Jurkat, Clone E6-1 (cell line): ENCODE results near the gene CPLANE1.
"Not testable (repeated sequence)": the region's sequence is repeated elsewhere in the genome, so short reads cannot be mapped to it uniquely, and the experiment has no call there.

Source experiments
- DNase-seq: peaks from one replicate; pipeline ENCODE4 v3.0.0-alpha.2; 2011; ENCODE audit warnings: low read depth, low spot score
- H3K4me3 ChIP-seq: 2 replicates; pipeline ENCODE4 v1.5.1; 2011; ENCODE audit warnings: mild to moderate bottlenecking, low read length, control low read depth, moderate library complexity

Gene CPLANE1

DNA sequence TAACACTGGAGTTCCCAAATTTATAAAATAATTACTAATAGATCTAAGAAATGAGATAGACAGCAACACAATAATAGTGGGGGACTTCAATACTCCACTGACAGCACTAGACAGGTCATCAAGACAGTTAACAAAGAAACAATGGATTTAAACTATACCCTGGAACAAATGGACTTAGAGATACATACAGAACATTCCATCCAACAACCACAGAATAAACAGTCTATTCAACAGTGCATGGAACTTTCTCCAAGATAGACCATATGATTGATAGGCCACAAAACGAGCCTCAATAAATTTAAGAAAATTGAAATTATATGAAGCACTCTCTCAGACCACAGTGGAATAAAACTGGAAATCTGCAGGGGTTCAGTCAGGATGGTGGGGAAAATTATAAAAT lies 163.2 kb downstream of the CPLANE1 start:
- not testable (repeated sequence) for DNase-seq, H3K4me3 ChIP-seq

DNA sequence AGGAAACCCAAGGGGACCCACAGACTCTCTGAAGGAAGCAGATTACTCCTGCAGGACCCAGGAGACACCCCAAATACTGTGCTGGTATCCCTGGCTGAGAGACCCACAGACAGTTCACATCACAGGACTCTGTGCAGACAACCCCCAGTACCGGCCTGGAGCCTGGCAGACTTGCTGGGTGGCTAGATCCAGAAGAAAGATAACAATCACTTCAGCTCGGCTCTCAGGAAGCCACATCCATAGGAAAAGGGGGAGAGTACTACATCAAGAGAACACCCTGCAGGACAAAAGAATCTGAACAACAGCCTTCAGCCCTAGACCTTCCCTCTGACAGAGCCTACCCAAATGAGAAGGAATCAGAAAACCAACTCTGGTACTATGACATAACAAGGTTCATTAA lies 166.2 kb downstream of the CPLANE1 start:
- not testable (repeated sequence) for DNase-seq, H3K4me3 ChIP-seq

DNA sequence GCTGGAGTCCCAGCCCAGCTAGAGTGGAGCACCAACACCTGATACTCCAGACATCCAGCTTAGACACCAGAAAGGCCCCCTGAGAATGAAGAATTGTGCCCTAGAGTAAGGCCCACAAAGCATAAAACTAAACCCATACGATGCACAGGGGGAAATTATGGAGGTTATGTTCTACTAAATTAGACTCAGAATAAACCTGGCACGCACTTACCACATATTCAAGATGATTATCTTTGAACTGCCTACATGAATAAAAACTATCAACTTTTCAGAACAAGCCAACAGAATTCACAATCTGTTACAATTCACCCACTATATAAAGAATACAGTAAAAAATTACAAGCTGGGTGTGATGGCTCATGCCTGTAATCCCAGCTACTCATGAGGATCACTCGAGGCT lies 168.5 kb downstream of the CPLANE1 start:
- no peak for DNase-seq
- no peak overlapping the region for H3K4me3 ChIP-seq

DNA sequence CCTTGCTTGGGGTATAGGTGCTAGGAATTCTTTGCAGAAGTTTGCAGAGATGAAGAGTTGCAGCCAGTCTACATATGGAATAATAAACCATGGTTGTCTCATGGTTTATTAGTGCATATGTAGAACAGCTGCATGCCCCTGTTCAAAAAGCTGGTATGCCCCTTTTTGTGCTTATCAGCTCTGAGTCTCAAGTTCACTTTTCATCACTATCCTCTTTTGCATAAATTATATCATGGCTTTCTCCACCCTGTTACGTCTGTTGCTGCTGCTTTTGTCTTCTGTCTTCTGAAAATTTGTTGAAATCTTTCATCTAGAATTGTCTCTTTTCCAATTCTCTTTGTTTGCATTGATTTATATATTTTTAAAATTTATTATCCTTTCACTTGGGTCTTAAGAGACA lies 172.0 kb downstream of the CPLANE1 start:
- DNase-seq, result no peak
- no peak overlapping the region for H3K4me3 ChIP-seq

DNA sequence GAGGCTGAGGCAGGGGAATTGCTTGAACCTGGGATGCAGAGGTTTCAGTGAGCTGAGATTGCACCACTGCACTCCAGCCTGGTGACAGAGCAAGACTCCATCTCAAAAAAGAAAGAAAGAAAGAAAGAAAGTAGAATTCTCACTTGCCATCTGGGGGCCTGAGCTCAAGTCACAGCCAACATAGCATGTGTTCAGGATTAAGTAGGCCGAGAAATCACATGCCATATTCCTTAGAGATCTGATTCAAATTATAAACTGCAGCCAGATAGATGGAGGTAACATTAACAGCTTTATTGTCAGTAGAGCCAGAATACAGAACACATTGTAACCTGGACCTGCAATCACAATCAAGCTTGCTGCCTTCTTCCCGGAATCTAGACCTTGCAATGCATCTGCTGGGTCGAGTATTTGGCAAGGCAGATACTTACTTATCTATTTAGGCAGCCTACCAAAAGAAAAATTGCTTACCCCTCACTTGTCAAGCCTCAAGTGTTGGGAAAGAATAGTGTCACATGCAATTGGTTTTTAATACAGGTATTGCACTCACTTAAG lies 173.7 kb downstream of the CPLANE1 start:
- no peak for DNase-seq
- H3K4me3 ChIP-seq, result no peak overlapping the region

DNA sequence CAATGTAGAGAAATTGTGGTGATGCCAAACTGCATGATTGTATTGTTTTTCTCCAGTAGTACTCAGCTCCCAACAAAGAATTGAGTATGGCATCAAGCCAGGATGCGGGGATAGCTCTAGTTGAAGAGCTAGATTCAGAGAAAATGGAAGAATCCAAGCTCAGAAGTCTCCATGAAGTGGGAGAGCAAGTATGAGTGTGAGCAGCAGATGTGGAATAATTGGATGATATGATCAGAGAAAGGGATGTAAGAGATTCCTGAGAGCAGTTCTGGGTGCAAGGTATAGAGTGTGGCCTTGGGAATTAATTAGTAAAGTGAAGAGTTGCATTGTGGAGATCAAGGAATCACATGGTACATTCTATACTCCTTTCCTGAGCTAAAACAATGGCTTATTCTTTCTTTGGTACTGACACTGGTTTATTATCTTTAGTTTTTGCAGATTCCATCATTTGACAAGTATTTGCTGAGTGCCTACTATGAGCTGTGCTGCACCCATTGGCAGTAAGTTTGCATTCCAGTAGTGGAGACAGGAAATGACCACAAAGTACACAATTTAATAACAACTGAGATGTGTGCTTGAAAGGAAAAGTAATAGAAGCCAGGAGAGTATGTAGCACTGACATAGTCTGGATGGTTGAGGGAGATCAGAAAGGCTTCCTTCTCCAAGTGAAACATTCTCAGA lies 177.1 kb downstream of the CPLANE1 start:
- H3K4me3 ChIP-seq, result no peak overlapping the region
- no peak for DNase-seq

DNA sequence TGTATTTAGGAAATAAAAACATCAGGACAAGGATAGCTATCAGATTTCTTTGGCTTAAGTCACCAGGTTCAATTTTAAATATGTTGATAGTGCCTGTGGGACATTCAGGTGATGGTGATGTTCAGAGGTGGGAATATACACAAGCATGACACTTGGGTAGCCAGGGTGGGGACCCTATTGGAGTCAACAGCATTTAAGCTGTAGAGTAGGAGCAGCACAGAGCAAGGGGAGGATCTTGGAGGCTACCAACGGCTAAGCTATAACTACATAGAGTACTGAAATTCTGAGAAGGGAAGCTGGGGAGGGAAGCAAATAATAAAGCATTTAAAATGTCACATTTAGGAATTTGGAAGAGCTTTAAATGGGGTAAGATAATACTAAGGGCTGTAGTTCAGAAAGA lies 177.7 kb downstream of the CPLANE1 start:
- no peak overlapping the region for H3K4me3 ChIP-seq
- no peak for DNase-seq

DNA sequence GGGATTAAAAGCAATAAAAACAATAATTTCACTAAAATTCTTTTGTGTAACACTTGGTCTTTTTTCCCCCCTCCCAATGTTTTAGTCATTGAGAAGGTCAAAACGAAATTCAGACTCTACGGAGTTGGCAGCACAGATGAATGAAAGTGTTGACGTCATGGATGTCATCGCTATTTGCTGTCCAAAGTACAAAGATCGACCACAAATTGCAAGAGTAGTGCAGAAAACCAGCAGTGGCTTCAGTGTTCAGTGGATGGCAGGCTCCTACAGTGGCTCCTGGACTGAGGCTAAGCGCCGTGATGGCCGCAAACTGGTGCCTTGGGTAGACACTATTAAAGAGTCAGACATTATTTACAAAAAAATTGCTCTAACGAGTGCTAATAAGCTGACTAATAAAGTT lies 184.7 kb downstream of the CPLANE1 start:
- no peak overlapping the region for H3K4me3 ChIP-seq

DNA sequence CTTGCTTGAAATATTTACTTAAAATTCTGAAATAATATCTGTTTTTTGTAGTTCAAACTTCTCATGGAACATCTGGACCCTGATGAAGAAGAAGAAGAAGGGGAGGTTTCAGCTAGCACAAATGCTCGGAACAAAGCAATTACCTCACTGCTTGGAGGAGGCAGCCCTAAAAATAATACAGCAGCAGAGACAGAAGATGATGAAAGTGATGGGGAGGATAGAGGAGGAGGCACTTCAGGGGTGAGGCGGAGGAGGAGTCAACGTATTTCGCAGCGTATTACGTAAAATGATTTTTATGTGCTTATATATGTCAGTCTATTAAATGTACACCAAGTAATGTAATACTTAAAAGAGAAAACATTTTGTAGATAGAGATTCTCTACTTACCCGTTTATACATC lies 185.4 kb downstream of the CPLANE1 start:
- H3K4me3 ChIP-seq, result no peak overlapping the region
- no peak for DNase-seq

More for the DNA sequence above, 184.7 kb downstream of the CPLANE1 start:
- DNase-seq, result no peak

DNA sequence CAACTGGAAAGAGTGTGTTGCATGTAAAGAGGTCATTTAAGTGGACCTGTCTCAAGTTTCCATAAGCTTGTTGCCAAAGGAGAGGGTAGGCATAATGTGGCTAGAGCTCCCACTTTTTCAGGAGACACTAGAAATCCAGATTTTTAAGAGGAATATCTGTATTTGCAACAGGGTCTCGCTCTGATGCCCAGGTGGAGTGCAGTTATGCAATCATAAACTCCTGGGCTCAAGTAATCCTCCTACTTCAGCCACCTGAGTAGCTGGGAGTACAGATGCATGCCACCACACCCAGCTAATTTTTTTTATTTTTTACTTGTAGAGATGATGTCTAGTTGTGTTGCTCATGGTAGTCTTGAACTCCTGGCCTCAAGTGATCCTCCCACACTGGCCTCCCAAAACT lies 189.1 kb downstream of the CPLANE1 start:
- no peak for DNase-seq
- H3K4me3 ChIP-seq, result no peak overlapping the region

DNA sequence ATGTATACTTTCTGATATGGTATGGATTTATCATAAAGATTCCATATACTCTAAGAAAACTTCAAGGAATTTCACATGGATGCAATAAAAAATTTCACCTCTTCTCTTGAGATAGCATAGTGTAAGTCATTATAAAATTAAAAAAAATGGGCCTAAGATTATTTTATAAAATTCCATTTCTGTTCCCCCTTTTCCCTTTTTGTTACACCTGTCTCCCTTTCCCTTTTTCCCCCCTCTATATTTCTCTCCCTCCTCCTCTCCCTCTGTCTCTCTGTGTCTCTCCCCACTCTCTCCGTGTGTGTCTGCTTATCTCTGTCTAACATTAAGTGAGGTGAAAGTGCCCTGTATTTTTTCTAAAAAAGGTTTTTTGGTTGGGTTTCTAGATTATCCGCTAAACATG lies 192.4 kb downstream of the CPLANE1 start:
- DNase-seq, result no peak
- no peak overlapping the region for H3K4me3 ChIP-seq
